Endometrial microvascular endothelial cells (primary cell): Measurements from ENCODE around the gene SCT. TPM values are rescaled to one million over a fixed set of nuclear protein-coding genes. Genes with fewer than 3 reads are reported as not detected.

Experiments used
- total RNA-seq: library from RNA; depleted of rRNA; stranded (reverse); fragments of >200 nt; gene quantifications from one replicate; pipeline ENCODE4 v1.2.3, GENCODE V29; 2015; ENCODE audit errors: inconsistent ontology term

The SCT gene
- total RNA-seq, 1 donor from 2014 or later = not detected

Other genes with a start within 250 kb of the SCT start
- not detected for gene PKP3, start 233.0 kb downstream of the SCT start, total RNA-seq
- 71.1 TPM for gene SIGIRR, start 212.2 kb downstream of the SCT start, total RNA-seq
- 0.09 TPM for gene ANO9, start 185.2 kb downstream of the SCT start, total RNA-seq
- 43.1 TPM for gene PTDSS2, start 176.9 kb downstream of the SCT start, total RNA-seq
- 278 TPM for gene RNH1, start 119.9 kb downstream of the SCT start, total RNA-seq
- 82.1 TPM for gene HRAS, start 91.6 kb downstream of the SCT start, total RNA-seq
- not detected for gene LRRC56, start 89.7 kb downstream of the SCT start, total RNA-seq
- 0.65 TPM for gene LMNTD2, start 66.4 kb downstream of the SCT start, total RNA-seq
- gene RASSF7, start 66.2 kb downstream of the SCT start, total RNA-seq = 34.7 TPM
- 15.8 TPM for gene PHRF1, start 50.7 kb downstream of the SCT start, total RNA-seq
- 31.4 TPM for gene IRF7, start 11.2 kb downstream of the SCT start, total RNA-seq
- gene CDHR5, start 2.2 kb downstream of the SCT start, total RNA-seq = not detected
- not detected for gene DRD4, start 10.1 kb upstream of the SCT start, total RNA-seq
- 28.2 TPM for gene DEAF1, start 68.0 kb upstream of the SCT start, total RNA-seq
- 29.5 TPM for gene TMEM80, start 68.6 kb upstream of the SCT start, total RNA-seq
- 0.56 TPM for gene EPS8L2, start 79.0 kb upstream of the SCT start, total RNA-seq
- 293 TPM for gene TALDO1, start 120.3 kb upstream of the SCT start, total RNA-seq
- 36.2 TPM for gene GATD1, start 150.3 kb upstream of the SCT start, total RNA-seq
- 0.46 TPM for gene CEND1, start 162.9 kb upstream of the SCT start, total RNA-seq
- gene SLC25A22, start 171.1 kb upstream of the SCT start, total RNA-seq = 44.4 TPM
- 19.9 TPM for gene PIDD1, start 178.1 kb upstream of the SCT start, total RNA-seq
- gene RPLP2, start 182.8 kb upstream of the SCT start, total RNA-seq = 402 TPM
- 11.1 TPM for gene PNPLA2, start 191.7 kb upstream of the SCT start, total RNA-seq
- 6.6 TPM for gene CRACR2B, start 200.7 kb upstream of the SCT start, total RNA-seq
- 706 TPM for gene CD151, start 205.8 kb upstream of the SCT start, total RNA-seq
- 315 TPM for gene POLR2L, start 215.3 kb upstream of the SCT start, total RNA-seq
- gene TSPAN4, start 215.7 kb upstream of the SCT start, total RNA-seq = 220 TPM